ENCODE results near the gene ZNF684. TPM values are rescaled to one million over a fixed set of nuclear protein-coding genes. Genes with fewer than 3 reads are reported as not detected.

Gene ZNF684
- total and polyA plus RNA-seq, 7 experiments from 2014 or later, result 1.3 to 6.6 (median 3.6) TPM

DNA sequence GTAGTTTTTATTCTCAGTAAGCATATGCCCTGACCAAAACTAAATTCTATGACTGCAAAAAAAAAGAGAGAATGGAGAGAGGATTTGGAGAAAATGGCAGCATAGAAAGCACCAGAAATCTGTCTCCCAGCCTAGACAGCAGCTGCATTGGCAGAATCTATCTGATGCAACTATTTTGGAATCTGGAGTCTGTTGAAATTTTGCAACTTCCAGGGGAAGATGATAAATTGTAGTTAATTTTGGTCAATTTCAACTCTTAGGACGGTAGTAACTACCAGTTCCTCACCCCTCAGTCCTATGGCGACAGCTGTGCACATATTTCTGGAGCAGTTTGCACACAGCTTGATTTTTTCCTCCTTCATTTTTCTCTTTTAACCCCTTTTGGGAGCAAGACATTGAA lies 11.9 kb upstream of the ZNF684 start:
- CTCF ChIA-PET, result no interaction called here
- H3K9me3 ChIP-seq (ENCODE audit: control insufficient read depth in 2 of 3, low read length in 3 of 3), result peaks cover 0 to 55% (median 0%) of the 10 kb centered on the region in 3 experiments
- no peak overlapping the region for H3K27ac Mint-ChIP-seq

DNA sequence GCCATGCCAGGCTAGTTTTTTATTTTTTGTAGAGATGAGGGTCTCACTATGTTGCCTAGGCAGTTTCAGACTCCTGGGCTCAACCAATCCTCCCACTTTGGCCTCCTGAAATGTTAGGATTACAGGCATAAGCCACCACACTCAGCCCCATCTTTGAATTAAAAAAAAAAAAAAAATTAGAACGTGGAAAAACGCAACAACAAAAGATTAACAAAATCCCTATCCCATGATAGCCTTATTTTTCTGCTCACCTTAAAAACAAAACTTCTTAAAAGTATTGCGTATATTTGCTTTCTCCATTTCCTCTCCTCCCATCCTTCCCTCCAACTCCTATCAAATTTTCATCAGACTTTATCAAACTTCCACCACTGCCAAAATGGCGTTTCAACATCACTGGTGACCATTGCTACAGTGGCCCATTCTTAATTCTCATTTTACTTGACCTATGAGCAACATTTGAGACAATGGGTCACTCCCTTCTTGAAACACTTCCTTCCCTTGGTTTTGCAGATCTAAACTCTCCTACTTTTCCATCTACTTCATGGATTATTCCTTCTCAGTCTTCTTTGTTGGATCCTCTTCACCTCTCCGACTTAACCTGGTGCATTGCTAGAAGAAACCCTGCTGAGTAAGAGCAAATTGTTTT lies 579 bp upstream of the ZNF684 start:
- Histone ChIP-seq H3K4me1 (ENCODE audit: control insufficient read depth in 2 of 2, insufficient read depth in 2 of 2, low read length in 2 of 2) (peaks cover 14 to 17% of the 10 kb centered on the region in 2 donors), H3K27me3 (ENCODE audit: control insufficient read depth in 2 of 2, insufficient read depth in 2 of 2, low read length in 2 of 2) (no peaks in the 10 kb centered on the region), H3K9me3 (ENCODE audit: control insufficient read depth in 2 of 3, low read length in 3 of 3) (peaks cover 0 to 3% (median 0%) of the 10 kb centered on the region in 3 experiments), H3K4me3 (ENCODE audit: low read length) (peak overlapping the region; percentile 78), H3K27ac (ENCODE audit: low read depth, low read length) (peak overlapping the region; percentile 80), H3K36me3 (ENCODE audit: control insufficient read depth in 2 of 3, insufficient read depth in 3 of 3, low read length in 3 of 3) (no peaks in the 10 kb centered on the region)
- Mint-ChIP-seq H3K4me1 (peaks cover 22 to 29% (median 25%) of the 10 kb centered on the region in 7 donors), H3K27ac (peak overlapping the region; percentile 59 to 96 (median 93)), H3K27me3 (peaks cover 10 to 28% (median 21%) of the 10 kb centered on the region in 5 donors), H3K4me3 (peak overlapping the region; percentile 89 to 100 (median 98)), H3K9me3 (peaks cover 4 to 41% (median 12%) of the 10 kb centered on the region in 11 donors), H3K36me3 (peaks cover 2 to 27% (median 11%) of the 10 kb centered on the region in 5 donors)
- intact Hi-C loops (cut with micrococcal nuclease), result loop anchor here (1.0 to 5.0 kb wide), 14 partner anchors 23 to 839 kb away; partner anchors contain the start of genes EXO5 (in 2 of the 2), NFYC (in 2 of the 2), RIMS3 (in 2 of the 2) and RLF (in 2 of the 2)
- ATAC-seq (no peak), DNase-seq (no peak)
- CTCF ChIA-PET, result interaction anchor here (1.4 kb wide), 1 partner anchor 22 kb away, joined by 3 read pairs; no protein-coding TSS in a partner anchor
- POLR2A ChIA-PET, result interaction anchor here (0.6 to 2.4 kb wide), 9 partner anchors 22 to 331 kb away, joined by 3 to 20 read pairs (median 4); partner anchors contain the start of genes CITED4, EXO5, NFYC and ZFP69

More for the DNA sequence above, 11.9 kb upstream of the ZNF684 start:
- H3K4me3 ChIP-seq (ENCODE audit: low read length), result no peak overlapping the region
- DNase-seq (no peak), ATAC-seq (no peak)
- no peak overlapping the region for H3K4me3 Mint-ChIP-seq
- H3K27ac ChIP-seq (ENCODE audit: low read depth, low read length), result no peak overlapping the region
- H3K36me3 Mint-ChIP-seq, result peaks cover 16 to 42% (median 22%) of the 10 kb centered on the region in 5 donors
- intact Hi-C loops (cut with micrococcal nuclease), result no loop called here
- POLR2A ChIA-PET, result interaction anchor here (0.8 kb wide), 1 partner anchor 183 kb away, joined by 3 read pairs; no protein-coding TSS in a partner anchor
- peaks cover 4 to 87% (median 43%) of the 10 kb centered on the region in 11 donors for H3K9me3 Mint-ChIP-seq
- no peaks in the 10 kb centered on the region for H3K27me3 ChIP-seq (ENCODE audit: control insufficient read depth in 2 of 2, insufficient read depth in 2 of 2, low read length in 2 of 2)
- peaks cover 0 to 8% (median 5%) of the 10 kb centered on the region in 5 donors for H3K27me3 Mint-ChIP-seq
- peaks cover 0 to 10% (median 6%) of the 10 kb centered on the region in 3 experiments for H3K36me3 ChIP-seq (ENCODE audit: control insufficient read depth in 2 of 3, insufficient read depth in 3 of 3, low read length in 3 of 3)
- H3K4me1 ChIP-seq (ENCODE audit: control insufficient read depth in 2 of 2, insufficient read depth in 2 of 2, low read length in 2 of 2), result no peaks in the 10 kb centered on the region
- H3K4me1 Mint-ChIP-seq, result no peaks in the 10 kb centered on the region

DNA sequence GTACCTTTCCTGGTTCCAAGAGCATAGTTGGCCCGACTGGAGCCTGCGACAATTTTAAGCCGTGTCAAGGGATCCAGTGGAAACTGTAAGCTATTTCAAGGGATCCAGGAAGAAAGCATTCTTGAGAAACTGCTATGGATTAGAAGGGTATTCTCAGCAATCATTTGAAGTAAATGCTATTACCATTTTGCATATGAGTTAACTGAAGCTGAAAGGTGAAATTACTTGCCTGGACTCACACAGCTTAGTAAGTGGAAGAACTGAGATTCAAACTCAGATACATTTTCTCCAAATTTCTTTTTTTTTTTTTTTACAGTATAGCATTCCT lies 589 bp downstream of the ZNF684 start:
- Mint-ChIP-seq H3K9me3 (peaks cover 2 to 32% (median 8%) of the 10 kb centered on the region in 11 donors), H3K4me3 (peak overlapping the region; percentile 89 to 100 (median 98)), H3K36me3 (peaks cover 0 to 27% (median 11%) of the 10 kb centered on the region in 5 donors), H3K4me1 (peaks cover 22 to 29% (median 25%) of the 10 kb centered on the region in 7 donors), H3K27me3 (peaks cover 4 to 24% (median 17%) of the 10 kb centered on the region in 5 donors), H3K27ac (peak overlapping the region; percentile 59 to 96 (median 93))
- Histone ChIP-seq H3K9me3 (ENCODE audit: control insufficient read depth in 2 of 3, low read length in 3 of 3) (no peaks in the 10 kb centered on the region), H3K4me3 (ENCODE audit: low read length) (peak overlapping the region; percentile 78), H3K36me3 (ENCODE audit: control insufficient read depth in 2 of 3, insufficient read depth in 3 of 3, low read length in 3 of 3) (no peaks in the 10 kb centered on the region), H3K4me1 (ENCODE audit: control insufficient read depth in 2 of 2, insufficient read depth in 2 of 2, low read length in 2 of 2) (peaks cover 14 to 17% of the 10 kb centered on the region in 2 donors), H3K27ac (ENCODE audit: low read depth, low read length) (peak overlapping the region; percentile 80), H3K27me3 (ENCODE audit: control insufficient read depth in 2 of 2, insufficient read depth in 2 of 2, low read length in 2 of 2) (no peaks in the 10 kb centered on the region)
- ATAC-seq, result no peak
- POLR2A ChIA-PET, result interaction anchor here (0.6 to 2.4 kb wide), 16 partner anchors 8 to 472 kb away, joined by 3 to 20 read pairs (median 3); partner anchors contain the start of genes CITED4, EXO5, NFYC and ZFP69
- intact Hi-C loops (cut with micrococcal nuclease), result loop anchor here (5.0 kb wide), 4 partner anchors 135 to 840 kb away; partner anchors contain the start of genes NFYC (in 2 of the 2), HPCAL4 (in 1 of the 2), RIMS3 (in 1 of the 2) and RLF (in 1 of the 2)
- DNase-seq, result no peak
- CTCF ChIA-PET, result interaction anchor here (0.8 to 1.4 kb wide), 4 partner anchors 14 to 140 kb away, joined by 3 read pairs; no protein-coding TSS in a partner anchor

DNA sequence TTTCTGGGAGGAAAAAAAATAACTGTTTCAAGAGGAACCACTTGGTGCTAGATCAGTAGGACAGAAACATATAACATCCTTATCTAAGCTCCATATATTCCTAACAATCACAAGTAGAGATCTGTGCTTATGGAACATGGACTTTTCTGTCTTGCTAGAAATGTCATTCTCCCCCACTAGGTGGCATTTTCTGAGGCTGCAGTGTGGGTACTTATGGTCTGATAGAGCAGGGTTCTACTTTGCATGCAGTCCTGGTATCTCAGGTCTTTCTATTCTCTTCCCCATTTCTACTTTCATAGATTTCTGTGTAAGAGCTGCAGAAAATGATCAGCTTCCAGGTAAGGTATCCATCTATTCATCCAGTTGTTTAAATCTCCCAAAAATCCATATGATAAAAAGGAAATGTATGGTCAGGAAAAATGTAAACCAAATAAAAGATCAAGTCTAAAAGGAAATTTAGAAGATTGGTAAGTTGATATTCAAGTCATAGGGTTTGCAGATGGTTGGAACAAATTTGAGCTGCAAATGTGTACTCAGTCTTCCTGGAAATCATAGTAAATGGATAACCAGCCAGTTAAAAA lies 1.5 kb downstream of the ZNF684 start:
- POLR2A ChIA-PET, result interaction anchor here (0.6 to 2.4 kb wide), 8 partner anchors 8 to 354 kb away, joined by 3 to 20 read pairs (median 4); partner anchors contain the start of genes CITED4, EXO5 and NFYC
- DNase-seq (peak in 4 of 9 donors; percentile 9 to 16 (median 13)), ATAC-seq (no peak)
- H3K4me3 Mint-ChIP-seq, result peak overlapping the region; percentile 30 to 100 (median 92)
- H3K36me3 Mint-ChIP-seq, result peaks cover 0 to 31% (median 15%) of the 10 kb centered on the region in 5 donors
- H3K27ac Mint-ChIP-seq, result peak overlapping the region in 5 of 9 donors; percentile 3 to 68 (median 59)
- Histone ChIP-seq H3K9me3 (ENCODE audit: control insufficient read depth in 2 of 3, low read length in 3 of 3) (no peaks in the 10 kb centered on the region), H3K36me3 (ENCODE audit: control insufficient read depth in 2 of 3, insufficient read depth in 3 of 3, low read length in 3 of 3) (no peaks in the 10 kb centered on the region), H3K27ac (ENCODE audit: low read depth, low read length) (no peak overlapping the region), H3K4me1 (ENCODE audit: control insufficient read depth in 2 of 2, insufficient read depth in 2 of 2, low read length in 2 of 2) (peaks cover 14 to 17% of the 10 kb centered on the region in 2 donors), H3K27me3 (ENCODE audit: control insufficient read depth in 2 of 2, insufficient read depth in 2 of 2, low read length in 2 of 2) (no peaks in the 10 kb centered on the region), H3K4me3 (ENCODE audit: low read length) (no peak overlapping the region)
- H3K27me3 Mint-ChIP-seq, result peaks cover 0 to 18% (median 9%) of the 10 kb centered on the region in 5 donors
- H3K4me1 Mint-ChIP-seq, result peaks cover 23 to 29% (median 25%) of the 10 kb centered on the region in 7 donors
- H3K9me3 Mint-ChIP-seq, result peaks cover 4 to 27% (median 7%) of the 10 kb centered on the region in 11 donors
- CTCF ChIA-PET, result interaction anchor here (0.6 to 1.3 kb wide), 7 partner anchors 9 to 796 kb away, joined by 3 to 6 read pairs (median 4); no protein-coding TSS in a partner anchor
- intact Hi-C loops (cut with micrococcal nuclease), result loop anchor here (5.0 kb wide), 4 partner anchors 134 to 841 kb away; partner anchors contain the start of genes NFYC (in 2 of the 2), HPCAL4 (in 1 of the 2), RIMS3 (in 1 of the 2) and RLF (in 1 of the 2)

DNA sequence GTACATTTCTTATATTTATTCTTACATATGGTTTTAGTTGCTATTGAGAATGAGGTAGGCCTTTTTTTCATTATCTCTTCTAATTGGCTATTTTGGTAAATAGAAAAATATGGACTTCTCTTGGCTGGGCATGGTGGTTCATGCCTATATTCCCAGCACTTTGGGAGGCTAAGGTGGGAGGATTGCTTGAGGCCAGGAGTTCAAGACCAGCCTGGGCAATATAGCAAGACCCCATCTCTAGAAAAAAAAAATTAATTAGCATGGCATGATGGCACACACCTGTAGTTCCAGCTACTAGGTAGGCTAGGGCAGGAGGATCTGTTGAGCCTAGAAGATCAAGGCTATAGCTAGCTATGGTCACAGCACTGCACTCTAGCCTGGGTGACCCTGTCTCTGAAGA lies 3.2 kb downstream of the ZNF684 start:
- peaks cover 14 to 17% of the 10 kb centered on the region in 2 donors for H3K4me1 ChIP-seq (ENCODE audit: control insufficient read depth in 2 of 2, insufficient read depth in 2 of 2, low read length in 2 of 2)
- Mint-ChIP-seq H3K4me1 (peaks cover 23 to 29% (median 25%) of the 10 kb centered on the region in 7 donors), H3K27me3 (peaks cover 0 to 9% (median 4%) of the 10 kb centered on the region in 5 donors), H3K4me3 (no peak overlapping the region), H3K27ac (no peak overlapping the region), H3K9me3 (peaks cover 0 to 18% (median 6%) of the 10 kb centered on the region in 11 donors), H3K36me3 (peaks cover 0 to 35% (median 21%) of the 10 kb centered on the region in 5 donors)
- ChIA-PET CTCF (interaction anchor here (0.7 kb wide), 1 partner anchor 12 kb away, joined by 3 read pairs; no protein-coding TSS in a partner anchor), POLR2A (no interaction called here)
- no peaks in the 10 kb centered on the region for H3K27me3 ChIP-seq (ENCODE audit: control insufficient read depth in 2 of 2, insufficient read depth in 2 of 2, low read length in 2 of 2)
- no peaks in the 10 kb centered on the region for H3K9me3 ChIP-seq (ENCODE audit: control insufficient read depth in 2 of 3, low read length in 3 of 3)
- intact Hi-C loops (cut with micrococcal nuclease), result loop anchor here (5.0 kb wide), 4 partner anchors 133 to 842 kb away; partner anchors contain the start of genes NFYC (in 2 of the 2), HPCAL4 (in 1 of the 2), RIMS3 (in 1 of the 2) and RLF (in 1 of the 2)
- no peak overlapping the region for H3K27ac ChIP-seq (ENCODE audit: low read depth, low read length)
- no peak for ATAC-seq
- H3K36me3 ChIP-seq (ENCODE audit: control insufficient read depth in 2 of 3, insufficient read depth in 3 of 3, low read length in 3 of 3), result no peaks in the 10 kb centered on the region
- H3K4me3 ChIP-seq (ENCODE audit: low read length), result no peak overlapping the region
- no peak for DNase-seq

DNA sequence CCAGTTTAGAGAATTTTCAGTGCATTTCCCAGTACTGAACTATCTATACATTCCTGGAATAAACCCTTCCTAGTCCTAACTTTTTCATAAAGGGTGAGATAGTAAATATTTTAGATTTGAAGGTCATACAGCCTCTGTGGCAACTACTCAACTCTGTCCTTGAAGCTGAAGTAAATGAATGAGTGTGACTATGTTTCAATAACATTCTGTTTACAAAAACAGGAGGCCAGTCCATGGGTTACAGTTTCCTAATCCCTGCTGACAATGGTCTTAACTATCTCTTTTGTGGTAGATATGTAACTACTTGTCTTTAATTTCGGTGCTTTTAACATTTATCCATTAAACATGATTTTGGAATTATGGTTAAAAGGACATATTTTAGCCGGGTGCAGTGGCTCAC lies 4.3 kb downstream of the ZNF684 start:
- ATAC-seq (no peak), DNase-seq (no peak)
- H3K27me3 ChIP-seq (ENCODE audit: control insufficient read depth in 2 of 2, insufficient read depth in 2 of 2, low read length in 2 of 2), result no peaks in the 10 kb centered on the region
- Mint-ChIP-seq H3K36me3 (peaks cover 0 to 37% (median 31%) of the 10 kb centered on the region in 5 donors), H3K27ac (no peak overlapping the region), H3K4me1 (peaks cover 22 to 26% (median 24%) of the 10 kb centered on the region in 7 donors), H3K4me3 (no peak overlapping the region), H3K27me3 (peaks cover 0 to 5% (median 0%) of the 10 kb centered on the region in 5 donors), H3K9me3 (peaks cover 0 to 13% (median 4%) of the 10 kb centered on the region in 11 donors)
- H3K4me1 ChIP-seq (ENCODE audit: control insufficient read depth in 2 of 2, insufficient read depth in 2 of 2, low read length in 2 of 2), result peaks cover 12 to 14% of the 10 kb centered on the region in 2 donors
- intact Hi-C loops (cut with micrococcal nuclease), result no loop called here
- ChIA-PET CTCF (no interaction called here), POLR2A (no interaction called here)
- no peak overlapping the region for H3K4me3 ChIP-seq (ENCODE audit: low read length)
- peaks cover 0 to 5% (median 0%) of the 10 kb centered on the region in 3 experiments for H3K36me3 ChIP-seq (ENCODE audit: control insufficient read depth in 2 of 3, insufficient read depth in 3 of 3, low read length in 3 of 3)
- no peaks in the 10 kb centered on the region for H3K9me3 ChIP-seq (ENCODE audit: control insufficient read depth in 2 of 3, low read length in 3 of 3)
- H3K27ac ChIP-seq (ENCODE audit: low read depth, low read length), result no peak overlapping the region

All from naive thymus-derived CD4-positive, alpha-beta T cell (primary cell).